Amniotic stem cell (primary cell): ENCODE results near the gene SLC26A4.
A peak's percentile ranks its signal among the peaks of the same experiment; 100 is the strongest.

Source experiments
- DNase-seq: peaks from one replicate; lab custom pipeline; 2025; lab: John Stamatoyannopoulos, UW

Gene SLC26A4

GRCh38 chr7:107696330-107696946 is 35.8 kb downstream of the SLC26A4 start:
- DNase-seq, result no peak

- no peak for DNase-seq
These were observed 36.9 kb downstream of the SLC26A4 start for GRCh38 chr7:107697321-107698049.

- no peak for DNase-seq
These were observed 39.9 kb downstream of the SLC26A4 start for GRCh38 chr7:107700570-107700969.

GRCh38 chr7:107701191-107701590 is 40.6 kb downstream of the SLC26A4 start:
- no peak for DNase-seq

- no peak for DNase-seq
These were observed 42.6 kb downstream of the SLC26A4 start for GRCh38 chr7:107703219-107703618.

- DNase-seq, result no peak
These were observed 43.2 kb downstream of the SLC26A4 start for GRCh38 chr7:107703872-107704271.

- DNase-seq, result no peak
These were observed 48.3 kb downstream of the SLC26A4 start for GRCh38 chr7:107708956-107709355.

GRCh38 chr7:107711301-107711700 is 50.7 kb downstream of the SLC26A4 start:
- no peak for DNase-seq

GRCh38 chr7:107712025-107712424 is 51.4 kb downstream of the SLC26A4 start:
- DNase-seq, result no peak

GRCh38 chr7:107712896-107713295 is 52.3 kb downstream of the SLC26A4 start:
- DNase-seq, result no peak

GRCh38 chr7:107715531-107715930 is 54.9 kb downstream of the SLC26A4 start:
- no peak for DNase-seq

- no peak for DNase-seq
These were observed 58.0 kb downstream of the SLC26A4 start for GRCh38 chr7:107718456-107719193.

- DNase-seq, result no peak
These were observed 60.7 kb downstream of the SLC26A4 start for GRCh38 chr7:107721286-107721685.

GRCh38 chr7:107723255-107723654 is 62.6 kb downstream of the SLC26A4 start:
- DNase-seq, result no peak

GRCh38 chr7:107725138-107725740 is 64.6 kb downstream of the SLC26A4 start:
- peak; percentile 59 for DNase-seq

GRCh38 chr7:107726356-107727130 is 65.9 kb downstream of the SLC26A4 start:
- no peak for DNase-seq

GRCh38 chr7:107728276-107728675 is 67.6 kb downstream of the SLC26A4 start:
- DNase-seq, result no peak

- DNase-seq, result no peak
These were observed 82.3 kb downstream of the SLC26A4 start for GRCh38 chr7:107742678-107743566.

- DNase-seq, result peak; percentile 91
These were observed 83.1 kb downstream of the SLC26A4 start, which contains the start of gene CBLL1 for GRCh38 chr7:107743567-107744344. Gene CBLL1 (plus strand): TSS chr7:107744142. CDS start chr7:107744164, 22 bp downstream.

GRCh38 chr7:107744345-107744750 is 83.7 kb downstream of the SLC26A4 start:
- DNase-seq, result no peak
